ENCODE measurements around the gene ACOT7. TPM values are rescaled to one million over a fixed set of nuclear protein-coding genes. Genes with fewer than 3 reads are reported as not detected.

ACOT7 gene
- total RNA-seq, 1 donor from 2014 or later = 107 TPM

DNA sequence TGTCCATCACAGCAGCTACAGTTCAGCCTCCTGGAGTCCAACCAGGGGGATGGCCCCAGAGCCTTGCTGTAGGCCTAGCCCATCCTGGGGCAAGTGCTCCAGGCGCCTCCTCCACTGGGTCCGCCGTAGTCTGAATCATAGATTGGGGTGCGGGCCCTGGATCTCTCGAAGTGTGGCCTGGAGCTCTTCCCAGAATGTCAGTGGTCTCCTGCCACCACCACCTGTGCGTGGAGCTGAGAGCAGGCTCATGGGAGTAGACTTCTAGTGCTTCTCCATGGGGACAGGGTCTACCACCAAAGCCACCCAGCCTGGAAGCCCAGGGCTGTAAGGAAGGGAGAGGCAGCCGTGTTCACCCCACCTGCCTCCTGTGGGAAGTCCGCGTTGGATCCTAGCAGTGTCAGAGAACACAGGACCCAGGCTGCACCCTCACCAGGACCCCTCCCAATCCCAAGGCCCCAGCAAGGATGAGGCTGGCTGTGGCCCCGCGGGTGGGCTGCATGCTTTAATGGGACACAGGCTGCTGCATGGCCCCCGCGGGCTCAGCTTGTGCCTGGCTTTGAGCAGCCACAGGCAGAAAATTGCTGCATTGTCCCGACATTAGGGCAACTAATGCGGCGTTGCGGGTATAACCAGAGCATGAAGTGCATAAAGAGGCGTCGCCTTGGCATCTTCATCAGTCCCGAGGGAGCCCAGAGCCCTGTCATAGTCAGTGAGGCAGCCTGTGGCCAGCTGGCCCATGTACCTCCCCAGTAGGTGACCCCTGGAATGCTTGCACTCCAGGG is 150.3 kb downstream of the ACOT7 start:
- Mint-ChIP-seq H3K9me3 (no peaks in the 10 kb centered on the region), H3K4me3 (peak overlapping the region; percentile 84), H3K36me3 (ENCODE audit: low read depth) (no peaks in the 10 kb centered on the region), H3K4me1 (peaks cover 48% of the 10 kb centered on the region), H3K27me3 (ENCODE audit: low read depth) (peaks cover 70% of the 10 kb centered on the region), H3K27ac (ENCODE audit: unreplicated experiment) (no peak overlapping the region)
- TF ChIP-seq, protein P1, sequence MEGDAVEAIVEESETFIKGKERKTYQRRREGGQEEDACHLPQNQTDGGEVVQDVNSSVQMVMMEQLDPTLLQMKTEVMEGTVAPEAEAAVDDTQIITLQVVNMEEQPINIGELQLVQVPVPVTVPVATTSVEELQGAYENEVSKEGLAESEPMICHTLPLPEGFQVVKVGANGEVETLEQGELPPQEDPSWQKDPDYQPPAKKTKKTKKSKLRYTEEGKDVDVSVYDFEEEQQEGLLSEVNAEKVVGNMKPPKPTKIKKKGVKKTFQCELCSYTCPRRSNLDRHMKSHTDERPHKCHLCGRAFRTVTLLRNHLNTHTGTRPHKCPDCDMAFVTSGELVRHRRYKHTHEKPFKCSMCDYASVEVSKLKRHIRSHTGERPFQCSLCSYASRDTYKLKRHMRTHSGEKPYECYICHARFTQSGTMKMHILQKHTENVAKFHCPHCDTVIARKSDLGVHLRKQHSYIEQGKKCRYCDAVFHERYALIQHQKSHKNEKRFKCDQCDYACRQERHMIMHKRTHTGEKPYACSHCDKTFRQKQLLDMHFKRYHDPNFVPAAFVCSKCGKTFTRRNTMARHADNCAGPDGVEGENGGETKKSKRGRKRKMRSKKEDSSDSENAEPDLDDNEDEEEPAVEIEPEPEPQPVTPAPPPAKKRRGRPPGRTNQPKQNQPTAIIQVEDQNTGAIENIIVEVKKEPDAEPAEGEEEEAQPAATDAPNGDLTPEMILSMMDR (conservative IDR thresholded peaks at IDR 0.05) = no peak
- DNase-seq (ENCODE audit: low read depth, low spot score) = no peak

DNA sequence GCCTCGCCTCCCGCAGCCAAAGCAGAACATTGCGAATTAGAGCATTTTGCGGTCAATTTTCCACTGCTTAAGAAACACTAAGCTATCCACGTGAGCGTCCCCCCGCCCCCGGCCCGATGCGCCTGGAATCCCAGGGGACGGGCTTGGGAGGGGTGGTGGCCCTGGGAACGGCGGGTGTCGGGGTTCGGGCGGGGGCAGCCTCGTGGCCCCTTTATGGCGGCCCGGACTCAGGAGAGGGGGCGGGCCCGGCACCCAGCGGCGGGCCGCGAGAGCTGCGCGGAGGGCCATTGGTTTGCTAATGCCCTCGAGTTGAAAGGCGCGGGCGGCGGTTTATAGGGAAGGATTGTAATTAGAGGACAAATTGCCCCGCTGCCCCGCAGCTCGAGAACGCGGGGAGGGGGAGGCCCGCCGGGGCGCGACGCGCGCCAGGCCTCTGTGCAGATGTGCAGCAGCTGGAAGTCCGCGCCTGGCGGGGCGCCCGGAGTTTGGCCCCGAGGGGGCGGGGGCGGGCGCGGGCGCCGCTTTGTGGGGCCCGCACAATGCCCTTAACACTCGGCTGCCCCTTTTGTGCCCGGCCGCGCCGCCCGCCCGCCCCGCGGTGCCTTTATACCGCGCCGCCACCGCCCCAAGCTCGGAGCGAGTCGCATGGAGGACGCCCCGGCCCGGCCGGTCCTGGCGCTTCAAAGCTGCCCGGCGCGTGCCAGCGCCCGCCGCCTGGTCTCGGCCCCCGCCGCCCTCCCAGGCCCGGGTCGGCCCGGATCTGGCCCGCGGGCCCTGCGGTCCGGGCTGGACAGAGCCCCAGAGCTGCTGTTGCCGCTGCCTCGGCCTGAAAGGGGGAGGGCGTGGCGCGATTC is 151.5 kb downstream of the ACOT7 start:
- DNase-seq (ENCODE audit: low read depth, low spot score) = no peak
- Mint-ChIP-seq H3K4me1 (peaks cover 50% of the 10 kb centered on the region), H3K4me3 (peak overlapping the region; percentile 87), H3K27me3 (ENCODE audit: low read depth) (peaks cover 59% of the 10 kb centered on the region), H3K36me3 (ENCODE audit: low read depth) (no peaks in the 10 kb centered on the region), H3K27ac (ENCODE audit: unreplicated experiment) (peak overlapping the region; percentile 86), H3K9me3 (no peaks in the 10 kb centered on the region)
- TF ChIP-seq, protein P1 (conservative IDR thresholded peaks at IDR 0.05) = no peak

DNA sequence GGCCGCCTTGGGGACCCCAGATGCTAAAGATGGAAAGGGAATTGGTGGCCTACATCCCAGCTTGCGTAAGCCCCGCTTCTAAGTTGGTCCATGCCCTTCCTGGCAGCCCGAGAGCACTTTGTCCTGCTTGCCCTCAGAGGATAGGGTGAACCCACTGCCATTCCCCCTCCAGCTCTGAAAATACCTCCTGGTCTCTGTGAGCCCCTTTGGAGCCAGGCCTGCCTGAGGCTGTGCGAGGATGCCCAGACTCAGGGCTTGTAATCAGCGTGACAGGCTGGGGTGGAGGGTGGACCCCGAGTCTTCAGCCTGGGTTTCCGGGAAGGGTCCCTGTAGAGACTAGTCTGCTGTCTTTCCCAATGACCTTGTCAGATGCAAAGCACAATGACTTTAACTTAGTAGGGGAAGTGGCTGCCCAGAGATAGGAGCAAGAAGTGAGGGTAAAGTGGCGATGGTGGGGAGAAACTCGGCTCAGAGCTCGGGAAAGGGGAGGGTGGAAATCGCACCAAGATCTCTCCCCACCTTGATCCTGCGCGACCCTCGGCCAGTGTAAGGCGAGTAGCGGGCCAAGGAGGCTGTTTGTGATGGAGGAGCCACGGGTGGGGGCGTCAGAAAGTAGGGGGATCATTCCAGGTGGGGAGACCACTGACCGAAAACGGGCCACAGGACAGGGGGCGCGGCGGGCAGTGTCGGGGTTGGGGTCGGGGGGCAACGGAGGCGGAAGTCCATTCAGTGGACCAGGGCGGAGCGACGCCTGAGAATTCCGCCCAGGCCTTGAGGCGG is 152.3 kb downstream of the ACOT7 start:
- TF ChIP-seq, protein P1 (conservative IDR thresholded peaks at IDR 0.05) = no peak

DNA sequence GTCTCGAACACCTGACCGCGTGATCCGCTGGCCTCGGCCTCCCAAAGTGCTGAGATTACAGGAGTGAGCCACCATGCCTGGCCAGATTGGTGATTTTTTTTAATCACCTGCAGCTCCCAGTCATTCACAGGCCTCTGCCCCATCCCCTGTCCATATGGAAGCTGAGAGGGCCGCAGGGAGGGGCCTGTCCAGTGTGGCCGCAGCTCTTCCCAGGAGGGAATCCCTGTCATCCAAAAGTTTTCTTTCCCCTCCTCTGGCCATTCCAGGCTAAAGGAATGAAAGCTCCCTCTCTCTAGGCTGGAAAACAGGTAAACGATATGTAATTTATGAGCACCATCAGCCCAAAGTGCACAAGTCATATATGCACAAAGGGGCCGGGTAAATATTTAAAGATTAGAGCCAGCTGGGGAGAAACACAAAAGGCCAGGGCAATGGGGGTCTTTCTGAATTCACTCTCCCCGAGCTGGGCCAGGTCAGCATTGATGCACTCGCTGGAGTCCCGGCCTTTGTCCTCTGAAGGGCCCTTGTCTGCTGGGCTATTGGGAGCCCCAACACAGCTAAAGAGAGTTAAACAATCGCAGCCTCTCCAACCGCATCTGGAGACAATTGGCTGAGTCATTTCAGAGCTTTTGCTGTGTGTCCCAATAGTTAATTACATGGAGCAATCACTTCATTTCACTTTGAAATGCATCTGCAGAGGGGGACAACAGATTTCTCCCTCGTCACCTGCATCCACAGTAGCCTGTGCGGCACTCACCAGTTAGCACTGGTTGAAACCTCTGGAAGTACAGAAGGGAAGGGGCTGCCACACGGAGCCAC is 153.4 kb downstream of the ACOT7 start:
- no peaks in the 10 kb centered on the region for H3K9me3 Mint-ChIP-seq
- H3K4me3 Mint-ChIP-seq = peak overlapping the region; percentile 87
- TF ChIP-seq, protein P1 (conservative IDR thresholded peaks at IDR 0.05) = no peak
- no peaks in the 10 kb centered on the region for H3K36me3 Mint-ChIP-seq (ENCODE audit: low read depth)
- peaks cover 39% of the 10 kb centered on the region for H3K4me1 Mint-ChIP-seq
- H3K27me3 Mint-ChIP-seq (ENCODE audit: low read depth) = peaks cover 43% of the 10 kb centered on the region
- no peak for DNase-seq (ENCODE audit: low read depth, low spot score)
- H3K27ac Mint-ChIP-seq (ENCODE audit: unreplicated experiment) = peak overlapping the region; percentile 58

More for the DNA sequence above, 152.3 kb downstream of the ACOT7 start:
- Mint-ChIP-seq H3K36me3 (ENCODE audit: low read depth) (no peaks in the 10 kb centered on the region), H3K27me3 (ENCODE audit: low read depth) (peaks cover 50% of the 10 kb centered on the region), H3K27ac (ENCODE audit: unreplicated experiment) (peak overlapping the region; percentile 86), H3K4me1 (peaks cover 42% of the 10 kb centered on the region), H3K9me3 (no peaks in the 10 kb centered on the region), H3K4me3 (peak overlapping the region; percentile 87)
- DNase-seq (ENCODE audit: low read depth, low spot score) = no peak

Data from neural crest cell (in vitro differentiated cells).